ENCODE data around the gene ULBP2. TPM values are rescaled to one million over a fixed set of nuclear protein-coding genes. Genes with fewer than 3 reads are reported as not detected.
A peak's percentile ranks its signal among the peaks of the same experiment; 100 is the strongest.

Gene ULBP2
- total RNA-seq, 1 experiment from 2014 or later: not detected

GRCh38 chr6:149948011-149948410, 6.2 kb downstream of the ULBP2 start:
- no peaks in the 10 kb centered on the region for H3K4me1 Mint-ChIP-seq
- H3K4me3 Mint-ChIP-seq: no peak overlapping the region
- H3K36me3 Mint-ChIP-seq (ENCODE audit: insufficient read depth in 1 of 3, low read depth in 3 of 3): no peaks in the 10 kb centered on the region
- Histone ChIP-seq H2BK5ac (ENCODE audit: insufficient read length, low read length) (no peak overlapping the region), H3K14ac (ENCODE audit: insufficient read depth, low read length) (no peak overlapping the region), H3K23ac (ENCODE audit: insufficient read length, low read depth, low read length) (no peak overlapping the region), H4K20me1 (ENCODE audit: control insufficient read depth, insufficient read depth, insufficient read length) (no peaks in the 10 kb centered on the region), H3K23me2 (ENCODE audit: insufficient read length, low read depth, low read length, poor library complexity, severe bottlenecking) (no peaks in the 10 kb centered on the region), H3K4ac (ENCODE audit: low read depth, low read length) (no peak overlapping the region), H2BK120ac (ENCODE audit: low read depth, low read length, poor library complexity, severe bottlenecking) (no peak overlapping the region), H3K9me3 (ENCODE audit: control insufficient read depth, low read depth, low read length) (no peaks in the 10 kb centered on the region), H3K56ac (ENCODE audit: insufficient read length, low read depth, low read length) (no peak overlapping the region), H2BK12ac (ENCODE audit: insufficient read length, low read depth, low read length) (no peak overlapping the region), H3K9ac (ENCODE audit: extremely low read depth, insufficient read length, low read length) (no peak overlapping the region), H4K8ac (replicated peaks; ENCODE audit: insufficient read length, low read depth, low read length) (no peak overlapping the region), H3K27ac (ENCODE audit: insufficient read length, low read depth, low read length) (no peak overlapping the region), H3K4me1 (ENCODE audit: insufficient read depth, low read length) (no peaks in the 10 kb centered on the region), H2AK5ac (ENCODE audit: insufficient read length, low read length) (no peak overlapping the region), H3K4me2 (ENCODE audit: insufficient read depth, insufficient read length, low read length) (no peak overlapping the region), H2BK15ac (ENCODE audit: low read depth, low read length) (no peak overlapping the region), H2BK20ac (ENCODE audit: low read depth, low read length, poor library complexity, severe bottlenecking) (no peak overlapping the region), H3K27me3 (ENCODE audit: insufficient read depth, low read length) (peaks cover 29% of the 10 kb centered on the region; the same call in 1 of the 2 replicates), H3K18ac (ENCODE audit: insufficient read length, low read depth, low read length) (no peak overlapping the region), H3K79me1 (ENCODE audit: insufficient read depth, low read depth, low read length, poor library complexity, severe bottlenecking) (no peaks in the 10 kb centered on the region), H4K5ac (ENCODE audit: insufficient read length, low read depth, low read length) (no peak overlapping the region), H3T11ph (ENCODE audit: low read length) (no peak overlapping the region), H4K91ac (ENCODE audit: insufficient read length, low read depth, low read length) (no peak overlapping the region), H2AFZ (ENCODE audit: low read length) (no peak overlapping the region), H3K79me2 (ENCODE audit: insufficient read depth, low read length) (no peaks in the 10 kb centered on the region)
- H3K27me3 Mint-ChIP-seq (ENCODE audit: low read depth): peaks cover 89% of the 10 kb centered on the region
- no peak for DNase-seq
- no peaks in the 10 kb centered on the region for H3K9me3 Mint-ChIP-seq
- no CpG with 5 or more reads among the region's 1 CpG for WGBS (ENCODE audit: extremely low coverage, insufficient read length, low lambda C conversion rate)
- TF ChIP-seq CTCF (conservative IDR thresholded peaks at IDR 0.05): no peak
- H3K27ac Mint-ChIP-seq: peak overlapping the region in 1 of 3 experiments; percentile 72; a peak in 1 of 7 replicates

All from H9 (cell line).